KOPT-K1 (cell line): ENCODE measurements around the gene DTX3.
A peak's percentile ranks its signal among the peaks of the same experiment; 100 is the strongest.
"Not testable (repeated sequence)": the region's sequence is repeated elsewhere in the genome, so short reads cannot be mapped to it uniquely, and the experiment has no call there.

Experiments
- H3K27ac ChIP-seq: fragments of 200-600 bp; sonication (generic); 2 replicates; pipeline ENCODE4 v1.5.1; 2016; ENCODE audit warnings: antibody characterized with exemption, mild to moderate bottlenecking, low read depth, low read length; ENCODE audit not compliant: poor library complexity, severe bottlenecking
- H3K36me3 ChIP-seq: fragments of 200-600 bp; sonication (generic); 2 replicates; pipeline ENCODE4 v1.5.1; 2017; ENCODE audit warnings: antibody characterized with exemption, mild to moderate bottlenecking, low read length, moderate library complexity; ENCODE audit not compliant: insufficient read depth
- H3K9me3 ChIP-seq: fragments of 200-600 bp; sonication (generic); 2 replicates; pipeline ENCODE4 v1.5.1; 2017; ENCODE audit warnings: antibody characterized with exemption, low read length, mild to moderate bottlenecking; ENCODE audit not compliant: insufficient read depth, poor library complexity, severe bottlenecking

DTX3 gene

GRCh38 chr12:57577981-57578758, 26.5 kb upstream of the DTX3 start:
- no peaks in the 10 kb centered on the region for H3K36me3 ChIP-seq
- H3K9me3 ChIP-seq = no peaks in the 10 kb centered on the region
- no peak overlapping the region for H3K27ac ChIP-seq

- Histone ChIP-seq H3K9me3 (no peaks in the 10 kb centered on the region), H3K27ac (no peak overlapping the region), H3K36me3 (no peaks in the 10 kb centered on the region)
These were observed 25.6 kb upstream of the DTX3 start for GRCh38 chr12:57579011-57579410.

GRCh38 chr12:57579677-57580465, 24.8 kb upstream of the DTX3 start:
- H3K27ac ChIP-seq = no peak overlapping the region
- H3K9me3 ChIP-seq = no peaks in the 10 kb centered on the region
- no peaks in the 10 kb centered on the region for H3K36me3 ChIP-seq

- no peaks in the 10 kb centered on the region for H3K9me3 ChIP-seq
- H3K27ac ChIP-seq = no peak overlapping the region
- H3K36me3 ChIP-seq = no peaks in the 10 kb centered on the region
These were observed 24.2 kb upstream of the DTX3 start for GRCh38 chr12:57580466-57580795.

GRCh38 chr12:57581802-57582201, 22.8 kb upstream of the DTX3 start:
- Histone ChIP-seq H3K27ac (no peak overlapping the region), H3K9me3 (no peaks in the 10 kb centered on the region), H3K36me3 (no peaks in the 10 kb centered on the region)

GRCh38 chr12:57582440-57582839, 22.2 kb upstream of the DTX3 start:
- Histone ChIP-seq H3K27ac (no peak overlapping the region), H3K36me3 (no peaks in the 10 kb centered on the region), H3K9me3 (no peaks in the 10 kb centered on the region)

- Histone ChIP-seq H3K27ac (no peak overlapping the region), H3K9me3 (no peaks in the 10 kb centered on the region), H3K36me3 (no peaks in the 10 kb centered on the region)
These were observed 21.4 kb upstream of the DTX3 start for GRCh38 chr12:57583008-57583831.

GRCh38 chr12:57584050-57584449, 20.6 kb upstream of the DTX3 start:
- Histone ChIP-seq H3K27ac (no peak overlapping the region), H3K36me3 (no peaks in the 10 kb centered on the region), H3K9me3 (no peaks in the 10 kb centered on the region)

GRCh38 chr12:57584690-57585089, 19.9 kb upstream of the DTX3 start:
- Histone ChIP-seq H3K9me3 (no peaks in the 10 kb centered on the region), H3K36me3 (no peaks in the 10 kb centered on the region), H3K27ac (no peak overlapping the region)

- H3K27ac ChIP-seq = no peak overlapping the region
- H3K9me3 ChIP-seq = no peaks in the 10 kb centered on the region
These were observed 19.5 kb upstream of the DTX3 start for GRCh38 chr12:57585156-57585555.

GRCh38 chr12:57586128-57586527, 18.5 kb upstream of the DTX3 start:
- H3K27ac ChIP-seq = no peak overlapping the region
- H3K9me3 ChIP-seq = no peaks in the 10 kb centered on the region
- H3K36me3 ChIP-seq = no peaks in the 10 kb centered on the region

More at GRCh38 chr12:57585156-57585555, 19.5 kb upstream of the DTX3 start:
- H3K36me3 ChIP-seq = no peaks in the 10 kb centered on the region

GRCh38 chr12:57586832-57587429, 17.7 kb upstream of the DTX3 start:
- Histone ChIP-seq H3K9me3 (no peaks in the 10 kb centered on the region), H3K27ac (no peak overlapping the region), H3K36me3 (no peaks in the 10 kb centered on the region)

GRCh38 chr12:57588951-57589610, 15.5 kb upstream of the DTX3 start:
- not testable (repeated sequence) for H3K36me3 ChIP-seq, H3K27ac ChIP-seq, H3K9me3 ChIP-seq

- Histone ChIP-seq H3K27ac (peak overlapping the region; percentile 37), H3K9me3 (no peaks in the 10 kb centered on the region), H3K36me3 (peaks cover 13% of the 10 kb centered on the region)
These were observed 14.2 kb upstream of the DTX3 start for GRCh38 chr12:57590479-57590863.
